Loucy (cell line): ENCODE results near the gene PAK5.
A peak's percentile ranks its signal among the peaks of the same experiment; 100 is the strongest.

Experiments used
- H2AFZ ChIP-seq: fragments of 200-600 bp; sonication (generic); 2 replicates; pipeline ENCODE4 v1.6.0; 2016; ENCODE audit warnings: antibody characterized with exemption, mild to moderate bottlenecking, low read length, moderate library complexity
- H3F3A ChIP-seq: fragments of 200-600 bp; 2 replicates; pipeline ENCODE4 v1.6.0; 2016; ENCODE audit warnings: antibody characterized with exemption, low read depth, mild to moderate bottlenecking
- H3K27me3 ChIP-seq: fragments of 200-600 bp; sonication (generic); 2 replicates; pipeline ENCODE4 v1.6.1; 2014; ENCODE audit warnings: low read length, mild to moderate bottlenecking; ENCODE audit not compliant: insufficient read depth, poor library complexity, severe bottlenecking
- H3K36me3 ChIP-seq: fragments of 200-600 bp; sonication (generic); 2 replicates; pipeline ENCODE4 v1.6.1; 2016; ENCODE audit warnings: low read length; ENCODE audit not compliant: insufficient read depth
- H3K4me1 ChIP-seq: fragments of 200-600 bp; sonication (generic); 2 replicates; pipeline ENCODE4 v1.5.1; 2014; ENCODE audit warnings: low read length, mild to moderate bottlenecking; ENCODE audit not compliant: insufficient read depth, poor library complexity, severe bottlenecking
- H3K4me2 ChIP-seq: fragments of 200-600 bp; sonication (generic); 2 replicates; pipeline ENCODE4 v1.6.0; 2014; ENCODE audit warnings: antibody characterized with exemption, low read length, low read depth, mild to moderate bottlenecking; ENCODE audit not compliant: poor library complexity, severe bottlenecking
- H3K4me3 ChIP-seq: fragments of 200-600 bp; sonication (generic); 2 replicates; pipeline ENCODE4 v1.5.1; 2014; ENCODE audit warnings: low read length, mild to moderate bottlenecking, mixed read lengths; ENCODE audit not compliant: poor library complexity, severe bottlenecking
- H3K79me2 ChIP-seq: fragments of 200-600 bp; sonication (generic); 2 replicates; pipeline ENCODE4 v1.6.1; 2014; ENCODE audit warnings: low read length; ENCODE audit not compliant: insufficient read depth
- H3K9ac ChIP-seq: fragments of 200-600 bp; sonication (generic); 2 replicates; pipeline ENCODE4 v1.6.0; 2014; ENCODE audit warnings: mild to moderate bottlenecking, low read depth, low read length, moderate library complexity; ENCODE audit not compliant: poor library complexity, severe bottlenecking
- H3K9me2 ChIP-seq: fragments of 200-600 bp; sonication (generic); replicated peaks from 2 replicates; pipeline ENCODE4 v1.6.1; 2016; ENCODE audit warnings: low read depth, low read length, mixed read lengths
- H3K9me3 ChIP-seq: fragments of 200-600 bp; sonication (generic); 2 replicates; pipeline ENCODE4 v1.6.1; 2014; ENCODE audit warnings: mild to moderate bottlenecking, antibody characterized with exemption, low read length, low read depth; ENCODE audit not compliant: insufficient read depth
- H4K20me1 ChIP-seq: fragments of 200-600 bp; sonication (generic); 2 replicates; pipeline ENCODE4 v1.6.0; 2014; ENCODE audit warnings: antibody characterized with exemption, low read length, mild to moderate bottlenecking; ENCODE audit not compliant: insufficient read depth, poor library complexity, severe bottlenecking
- CTCF ChIP-seq: fragments of 200-600 bp; sonication (generic); conservative IDR thresholded peaks from 2 replicates; pipeline ENCODE4 v1.5.1; 2014; ENCODE audit warnings: mild to moderate bottlenecking, antibody characterized with exemption, low read length
- EZH2phosphoT487 ChIP-seq: fragments of 200-600 bp; IDR thresholded peaks from 2 replicates; pipeline ENCODE4 v1.6.1; 2018; ENCODE audit warnings: antibody characterized with exemption, mild to moderate bottlenecking, moderate library complexity, borderline replicate concordance

The PAK5 gene

GRCh38 chr20:9532069-9532838, 306.6 kb downstream of the PAK5 start:
- H3F3A ChIP-seq, result no peaks in the 10 kb centered on the region; the same call in 1 of the 2 replicates
- TF ChIP-seq EZH2phosphoT487, result no peak
- no peak for TF ChIP-seq CTCF
- H3K4me1 ChIP-seq, result peaks cover 9% of the 10 kb centered on the region
- H3K4me2 ChIP-seq, result no peak overlapping the region
- H3K27me3 ChIP-seq, result no peaks in the 10 kb centered on the region
- peaks cover 15% of the 10 kb centered on the region for H3K79me2 ChIP-seq
- H2AFZ ChIP-seq, result no peak overlapping the region
- H4K20me1 ChIP-seq, result peaks cover 26% of the 10 kb centered on the region
- H3K4me3 ChIP-seq, result no peak overlapping the region
- no peak overlapping the region for H3K9ac ChIP-seq
- H3K9me2 ChIP-seq, result no peaks in the 10 kb centered on the region
- H3K36me3 ChIP-seq, result peaks cover 43% of the 10 kb centered on the region
- H3K9me3 ChIP-seq, result no peaks in the 10 kb centered on the region

DNA sequence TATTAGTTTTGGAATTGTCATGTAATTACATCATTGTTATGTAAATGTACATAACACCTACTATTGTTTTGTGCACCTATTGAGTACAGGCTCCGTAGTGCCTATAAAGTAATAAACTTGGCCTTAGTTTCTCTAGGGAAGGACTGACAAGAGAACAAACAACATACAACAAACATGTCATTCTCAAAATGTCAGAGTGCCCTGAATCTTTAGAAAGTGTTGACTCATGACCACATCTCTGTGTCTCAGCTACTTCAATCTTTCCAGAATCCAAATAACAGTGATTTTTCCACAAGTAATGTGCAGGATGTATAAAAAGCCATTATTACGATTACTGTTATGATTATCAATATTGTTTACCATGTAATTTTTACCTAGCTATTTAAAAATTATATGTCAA, 307.3 kb downstream of the PAK5 start:
- Histone ChIP-seq H3K4me1 (peaks cover 12% of the 10 kb centered on the region), H3K36me3 (peaks cover 48% of the 10 kb centered on the region), H3K27me3 (no peaks in the 10 kb centered on the region), H3F3A (no peaks in the 10 kb centered on the region; the same call in 1 of the 2 replicates), H3K9me2 (no peaks in the 10 kb centered on the region), H3K4me2 (no peak overlapping the region), H2AFZ (no peak overlapping the region), H3K9ac (no peak overlapping the region), H3K4me3 (no peak overlapping the region), H4K20me1 (peaks cover 33% of the 10 kb centered on the region), H3K9me3 (no peaks in the 10 kb centered on the region), H3K79me2 (peaks cover 21% of the 10 kb centered on the region)
- TF ChIP-seq CTCF, result no peak
- no peak for TF ChIP-seq EZH2phosphoT487

GRCh38 chr20:9523636-9524035, 315.2 kb downstream of the PAK5 start:
- Histone ChIP-seq H3F3A (no peaks in the 10 kb centered on the region), H3K4me3 (peak overlapping the region; percentile 46), H4K20me1 (peaks cover 98% of the 10 kb centered on the region), H3K9ac (no peak overlapping the region), H3K36me3 (peaks cover 89% of the 10 kb centered on the region), H3K79me2 (peaks cover 98% of the 10 kb centered on the region), H3K27me3 (no peaks in the 10 kb centered on the region), H3K4me1 (peaks cover 81% of the 10 kb centered on the region), H3K9me2 (no peaks in the 10 kb centered on the region), H3K9me3 (no peaks in the 10 kb centered on the region), H2AFZ (no peak overlapping the region), H3K4me2 (peak overlapping the region; percentile 96)
- TF ChIP-seq EZH2phosphoT487, result no peak
- TF ChIP-seq CTCF, result no peak
